Epithelial cell of prostate (primary cell): ENCODE data around the gene KDM2A.
"Not testable (repeated sequence)": the region's sequence is repeated elsewhere in the genome, so short reads cannot be mapped to it uniquely, and the experiment has no call there.

Source experiments
- DNase-seq: peaks from one replicate; pipeline ENCODE4 v3.0.0-alpha.2; 2011; ENCODE audit warnings: low read depth, low spot score
- H3K27ac ChIP-seq: fragments of 450-650 bp; 2 replicates; pipeline ENCODE4 v1.5.1; 2017; ENCODE audit warnings: mild to moderate bottlenecking

KDM2A gene

DNA sequence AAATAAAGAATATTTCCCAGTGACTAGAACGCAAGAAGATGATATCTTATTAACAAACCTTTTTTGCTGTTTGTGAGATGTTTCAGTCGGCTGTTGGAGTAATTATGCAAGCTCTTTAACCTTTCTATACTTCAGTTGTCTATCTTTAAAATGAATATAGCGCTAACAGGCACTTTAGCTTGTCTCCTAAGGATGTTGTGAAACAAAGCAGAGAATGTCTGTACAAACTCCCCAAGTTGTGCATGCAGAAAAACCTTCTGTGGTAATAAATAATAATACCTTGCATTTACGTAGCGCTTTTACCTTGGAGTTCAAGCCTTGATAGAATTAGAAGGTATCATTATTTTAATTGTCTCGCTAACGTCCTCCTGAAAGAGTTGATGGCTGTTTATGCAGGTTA, 1.9 kb upstream of the KDM2A start:
- no peak for DNase-seq
- H3K27ac ChIP-seq = no peak overlapping the region

DNA sequence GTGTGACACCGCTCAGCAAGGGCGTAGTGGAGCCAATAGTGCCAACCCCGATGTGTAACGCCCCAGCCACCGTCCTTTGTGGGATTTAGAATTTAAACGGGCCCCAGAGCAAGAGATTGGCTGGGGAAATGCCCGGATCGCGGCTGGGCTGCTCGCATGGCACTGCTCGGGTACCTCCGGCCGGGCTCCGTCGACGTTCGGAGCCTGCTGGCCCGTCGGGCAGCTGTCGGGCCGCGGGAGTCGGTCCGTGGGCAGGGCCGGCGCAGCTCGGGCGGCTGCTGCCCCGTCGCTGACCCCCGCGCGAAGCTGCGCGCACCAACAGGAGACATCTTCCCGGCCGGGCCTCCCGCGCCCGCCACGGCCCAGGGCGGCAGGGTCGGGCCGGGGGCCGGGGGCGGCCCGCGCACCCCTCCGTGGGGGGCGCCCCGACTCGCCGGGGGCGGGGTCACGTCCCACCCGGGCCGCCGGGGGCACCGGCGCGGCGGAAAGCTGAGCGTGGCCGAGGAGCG, 1.3 kb upstream of the KDM2A start:
- H3K27ac ChIP-seq = peak overlapping the region; percentile 83
- DNase-seq = no peak

DNA sequence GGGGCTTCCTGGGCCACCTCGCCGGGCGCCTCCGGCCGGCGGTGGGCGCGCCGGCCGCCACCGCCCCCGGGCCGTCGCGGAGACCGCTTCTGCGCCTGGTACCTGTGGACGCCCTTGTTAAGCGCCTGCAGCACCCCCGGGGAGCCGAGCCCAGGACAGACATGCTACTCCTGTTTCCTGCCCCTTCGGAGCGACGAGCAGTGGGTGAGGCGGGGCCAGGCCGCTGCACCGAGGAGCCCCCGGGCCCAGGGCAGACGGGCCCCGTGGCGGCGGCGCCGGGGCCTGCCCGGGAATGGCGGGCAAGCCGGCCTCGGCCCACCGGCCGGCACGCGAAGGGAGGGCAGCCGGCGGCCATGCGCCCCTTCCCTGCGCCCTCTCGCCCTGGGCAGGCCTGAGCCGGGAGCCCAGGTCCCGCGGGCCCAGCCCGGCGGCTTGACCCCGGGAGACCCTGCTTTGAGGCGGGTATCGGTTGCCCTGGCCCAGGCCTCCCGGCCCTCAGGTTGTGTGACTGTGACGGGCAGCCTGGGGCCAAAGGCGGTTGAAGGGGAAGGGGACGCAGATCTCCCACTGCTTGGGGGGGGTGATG, 789 bp upstream of the KDM2A start:
- peak overlapping the region; percentile 83 for H3K27ac ChIP-seq
- no peak for DNase-seq

DNA sequence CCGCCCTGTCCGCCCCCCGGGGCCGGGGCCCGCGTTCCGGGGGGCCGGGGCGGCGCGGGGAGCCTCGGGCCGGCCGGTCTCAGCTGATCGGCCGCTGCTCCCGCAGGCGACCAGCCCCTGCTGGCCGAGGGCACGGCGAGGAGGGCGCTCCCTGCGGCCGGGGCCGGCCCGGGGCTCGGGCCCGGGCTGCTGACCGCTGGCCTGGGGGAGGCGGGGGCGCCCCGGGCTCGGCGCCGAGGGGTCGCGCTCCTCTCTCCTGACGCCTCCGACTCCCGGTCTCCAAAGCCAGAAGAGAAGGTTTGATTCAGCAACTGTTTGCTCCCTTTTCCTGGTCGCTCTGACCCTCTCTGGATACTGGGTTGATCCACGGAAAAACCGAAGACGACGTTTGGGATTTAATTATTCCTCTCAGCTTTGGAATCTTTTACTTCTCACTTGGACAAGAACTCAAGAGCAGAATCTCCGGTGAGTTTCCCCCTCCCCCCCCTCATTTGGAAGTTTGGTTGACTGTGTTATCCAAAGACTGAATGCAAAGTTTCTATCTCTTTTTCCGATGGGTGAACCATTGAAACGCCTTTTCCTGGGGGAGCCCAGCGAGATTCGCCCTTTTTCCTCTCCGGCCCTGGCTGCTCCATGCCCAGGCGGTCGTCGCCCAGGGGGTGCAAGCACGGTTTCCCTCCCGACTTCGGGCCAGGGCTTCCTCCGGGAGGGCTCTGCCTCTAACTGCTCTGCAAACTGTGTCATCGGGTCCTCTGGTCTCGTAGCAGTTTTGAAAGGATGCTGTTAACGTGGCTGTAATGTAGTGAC, 725 bp downstream of the KDM2A start:
- no peak for DNase-seq
- peak overlapping the region; percentile 83 for H3K27ac ChIP-seq

DNA sequence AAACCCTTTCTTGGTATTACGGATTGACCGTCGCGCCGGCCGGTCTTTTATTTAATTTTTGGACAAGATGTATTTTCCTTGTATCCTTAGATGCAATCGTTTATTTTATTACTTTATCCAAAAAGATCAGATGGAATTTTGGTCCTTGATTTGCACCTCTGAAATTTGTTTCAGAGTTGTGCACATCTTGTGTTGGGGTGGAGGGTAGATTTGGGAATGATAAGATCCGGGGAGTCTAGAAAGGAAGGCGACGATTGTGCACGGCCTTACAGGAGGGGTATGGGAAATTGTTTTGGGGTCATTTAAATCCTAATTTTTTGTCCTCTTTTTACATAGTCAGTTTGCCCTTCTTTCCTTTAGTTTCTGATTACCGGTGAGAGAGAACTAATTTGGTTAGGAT, 1.4 kb downstream of the KDM2A start:
- H3K27ac ChIP-seq = peak overlapping the region; percentile 83
- DNase-seq = no peak

DNA sequence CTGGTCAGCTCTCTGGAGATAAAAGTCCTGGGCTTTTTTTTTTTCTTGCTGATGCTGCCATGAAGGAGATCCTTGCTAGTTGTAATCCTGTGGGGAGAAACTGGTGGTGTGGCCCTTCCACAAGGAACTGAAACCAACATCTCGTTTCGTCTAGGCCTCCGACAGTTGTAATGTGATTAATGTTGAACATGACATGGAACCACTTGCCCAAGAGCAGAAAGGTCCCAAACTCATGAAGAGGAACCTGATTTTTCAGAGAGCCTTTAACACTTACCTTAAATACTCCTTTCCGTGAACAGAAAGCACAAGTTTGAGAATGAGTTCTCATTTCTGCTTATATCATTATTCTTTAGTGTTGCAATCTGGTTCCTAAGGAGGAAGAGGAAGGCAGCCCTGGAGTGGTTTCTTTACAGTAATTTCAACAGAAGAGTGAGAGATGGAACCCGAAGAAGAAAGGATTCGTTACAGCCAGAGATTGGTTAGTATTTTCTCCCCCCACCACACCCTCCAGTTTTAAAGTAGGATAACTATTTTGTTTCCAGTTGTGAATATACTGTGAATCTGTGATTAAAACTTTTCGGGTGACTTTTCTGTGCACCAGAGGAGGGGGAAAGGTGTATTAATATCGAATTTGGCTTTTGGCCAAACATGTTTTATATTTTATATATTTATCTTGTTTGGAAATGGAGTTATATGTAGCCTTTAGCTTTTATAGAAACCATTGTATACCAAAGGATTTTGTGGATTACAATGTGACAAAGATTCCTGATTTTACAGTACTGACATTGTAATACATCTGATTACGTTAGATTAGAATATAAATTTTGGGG, 2.0 kb downstream of the KDM2A start:
- DNase-seq = peak; percentile 10
- peak overlapping the region; percentile 83 for H3K27ac ChIP-seq

DNA sequence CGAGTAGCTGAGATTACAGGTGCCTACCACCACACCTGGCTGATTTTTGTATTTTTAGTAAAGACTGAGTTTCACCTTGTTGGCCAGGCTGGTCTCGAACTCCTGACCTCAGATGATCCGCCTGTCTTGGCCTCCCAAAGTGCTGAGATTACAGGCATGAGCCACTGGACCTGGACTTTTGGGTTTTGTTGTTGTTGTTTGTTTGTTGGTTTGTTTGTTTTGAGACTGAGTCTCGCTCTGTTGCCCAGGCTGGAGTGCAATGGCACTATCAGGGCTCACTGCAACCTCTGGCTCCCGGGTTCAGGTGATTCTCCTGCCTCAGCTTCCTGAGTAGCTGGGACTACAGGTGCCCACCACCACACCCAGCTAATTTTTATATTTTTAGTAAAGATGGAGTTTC, 4.7 kb downstream of the KDM2A start:
- peak overlapping the region; percentile 14 for H3K27ac ChIP-seq

DNA sequence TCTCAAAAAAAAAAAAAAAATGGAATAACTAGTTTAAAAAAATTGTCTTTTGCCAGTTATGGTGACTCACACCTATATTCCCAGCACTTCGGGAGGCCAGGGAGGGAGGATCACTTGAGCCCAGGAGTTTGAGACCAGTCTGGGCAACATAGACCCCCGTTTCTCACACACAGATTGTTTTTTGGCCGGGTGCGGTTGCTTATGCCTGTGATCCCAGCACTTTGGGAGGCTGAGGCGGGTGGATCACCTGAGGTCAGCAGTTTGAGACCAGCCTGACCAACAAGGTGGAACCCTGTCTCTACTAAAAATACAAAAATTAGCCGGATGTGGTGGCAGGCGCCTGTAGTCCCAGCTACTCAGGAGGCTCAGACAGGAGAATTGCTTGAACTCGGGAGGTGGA, 7.2 kb downstream of the KDM2A start:
- H3K27ac ChIP-seq = peak overlapping the region; percentile 9
- not testable (repeated sequence) for DNase-seq

More for the DNA sequence above, 4.7 kb downstream of the KDM2A start:
- not testable (repeated sequence) for DNase-seq

DNA sequence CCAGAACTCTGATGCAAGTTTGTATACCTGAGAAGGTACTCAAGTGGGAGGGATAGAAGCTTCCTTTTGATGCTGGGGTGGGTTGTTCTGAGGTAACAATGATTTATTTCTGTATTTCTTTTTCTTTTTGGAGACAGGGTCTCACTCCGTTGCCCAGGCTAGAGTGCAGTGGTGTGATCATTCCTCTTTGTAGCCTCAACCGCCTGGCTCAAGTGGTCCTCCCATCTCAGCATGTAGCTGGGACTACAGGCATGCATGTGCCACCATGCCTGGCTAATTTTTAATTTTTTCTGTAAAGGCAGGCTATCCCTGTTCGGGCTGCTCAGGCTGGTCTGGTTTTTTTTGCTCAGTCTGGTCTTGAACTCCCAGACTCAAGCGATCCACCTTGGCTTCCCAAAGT, 7.9 kb downstream of the KDM2A start:
- H3K27ac ChIP-seq = no peak overlapping the region
- no peak for DNase-seq

DNA sequence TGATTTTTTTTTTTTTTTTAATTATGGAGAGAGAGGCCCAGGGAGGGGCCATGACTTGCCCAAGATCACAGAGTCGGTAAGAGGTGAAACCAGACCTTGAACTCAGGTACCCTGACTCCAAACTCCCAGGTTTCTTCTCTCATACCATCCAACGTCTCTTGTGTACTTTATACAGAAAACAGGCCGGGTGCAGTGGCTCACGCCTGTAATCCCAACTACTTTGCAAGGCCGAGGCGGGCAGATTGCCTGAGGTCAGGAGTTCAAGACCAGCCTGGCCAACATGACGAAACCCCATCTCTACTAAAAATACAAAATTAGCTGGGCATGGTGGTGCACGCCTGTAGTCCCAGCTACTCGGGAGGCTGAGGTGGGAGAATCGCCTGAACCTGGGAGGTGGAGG, 11.8 kb downstream of the KDM2A start:
- not testable (repeated sequence) for H3K27ac ChIP-seq, DNase-seq

DNA sequence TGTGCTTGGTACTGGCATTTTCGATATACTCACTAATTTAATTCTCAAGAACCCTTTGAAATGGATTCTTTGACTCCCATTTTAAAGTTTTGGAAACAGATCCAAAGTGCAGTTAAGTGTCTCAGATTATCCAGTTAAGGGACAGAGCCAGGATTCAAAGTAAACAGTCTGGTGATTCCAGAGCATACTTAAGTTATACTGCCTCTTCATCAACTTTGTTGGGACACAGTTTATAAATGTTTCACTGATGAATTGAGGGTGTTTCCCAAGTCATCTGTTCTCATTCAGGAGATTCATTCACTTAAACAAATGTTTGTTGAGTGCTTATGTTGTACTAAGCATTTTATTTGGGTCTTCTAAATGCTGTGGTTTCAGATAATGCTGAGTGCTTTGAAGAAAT, 17.1 kb downstream of the KDM2A start:
- no peak for DNase-seq
- H3K27ac ChIP-seq = no peak overlapping the region

DNA sequence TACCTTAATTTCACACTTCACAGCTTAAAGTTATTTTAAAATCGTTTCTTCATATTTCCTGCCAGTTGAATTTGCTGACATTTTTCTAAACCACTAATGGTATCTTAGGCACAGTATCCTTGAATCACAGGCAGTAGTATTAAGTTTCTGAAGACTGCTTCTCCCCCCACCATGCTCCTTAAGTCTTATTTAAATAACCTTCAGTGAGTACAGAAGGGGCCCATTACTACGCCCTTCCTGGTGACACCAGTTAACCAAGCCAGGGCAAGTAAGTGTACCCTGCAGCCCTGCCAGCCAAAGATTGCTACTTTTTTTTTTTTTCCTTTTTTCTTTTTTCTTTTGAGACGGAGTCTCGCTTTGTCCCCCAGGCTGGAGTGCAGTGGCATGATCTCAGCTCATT, 19.9 kb downstream of the KDM2A start:
- no peak overlapping the region for H3K27ac ChIP-seq
- DNase-seq = no peak

DNA sequence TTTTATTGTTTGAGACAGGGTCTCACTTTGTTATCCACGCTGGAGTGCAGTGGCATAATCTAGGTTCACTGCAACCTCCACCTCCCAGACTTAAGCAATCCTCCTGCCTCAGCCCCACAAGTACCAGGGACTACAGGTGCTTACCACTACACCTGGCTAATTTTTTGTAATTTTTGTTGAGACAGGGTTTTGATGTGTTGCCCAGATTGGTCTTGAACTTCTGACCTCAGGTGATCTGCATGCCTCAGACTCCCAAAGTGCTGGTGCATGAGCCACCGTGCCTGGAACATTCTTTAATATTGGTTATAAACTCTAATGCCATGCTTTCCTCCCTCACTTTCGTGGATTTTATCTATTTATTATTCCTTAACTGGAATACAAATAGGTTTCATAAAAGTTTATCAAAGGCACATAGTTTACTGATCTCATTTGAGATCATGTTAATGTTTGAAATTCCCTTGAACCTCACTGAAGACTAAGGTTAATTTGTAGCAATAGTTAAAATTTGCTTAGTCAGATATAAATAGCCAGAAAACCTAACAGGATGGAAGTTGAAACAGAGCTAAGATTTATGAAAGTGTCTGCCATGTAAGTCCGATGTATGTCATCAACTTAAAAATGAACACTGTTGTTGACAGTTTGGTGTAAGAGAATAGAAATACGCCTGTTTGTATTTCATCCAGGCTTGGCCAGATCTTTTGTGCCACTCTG, 27.6 kb downstream of the KDM2A start:
- no peak for DNase-seq
- no peak overlapping the region for H3K27ac ChIP-seq

DNA sequence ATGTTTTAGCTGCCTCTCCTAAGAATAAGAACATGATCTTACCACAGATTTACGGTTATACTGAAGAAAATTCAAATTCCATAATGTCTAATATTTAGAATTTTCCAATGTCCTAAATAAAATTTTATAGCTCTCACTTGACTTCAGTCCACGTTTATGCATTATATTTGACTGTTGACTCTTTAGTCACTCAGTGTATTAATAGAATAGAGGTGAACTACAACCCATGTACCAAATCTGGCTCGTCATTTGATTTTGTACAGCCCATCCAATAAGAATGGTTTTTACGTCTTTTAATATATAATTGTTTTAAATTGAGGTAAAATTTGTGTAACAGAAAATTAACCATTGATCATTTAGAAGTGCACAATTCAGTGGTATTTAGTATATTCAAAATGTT, 34.9 kb downstream of the KDM2A start:
- no peak overlapping the region for H3K27ac ChIP-seq
- DNase-seq = no peak

DNA sequence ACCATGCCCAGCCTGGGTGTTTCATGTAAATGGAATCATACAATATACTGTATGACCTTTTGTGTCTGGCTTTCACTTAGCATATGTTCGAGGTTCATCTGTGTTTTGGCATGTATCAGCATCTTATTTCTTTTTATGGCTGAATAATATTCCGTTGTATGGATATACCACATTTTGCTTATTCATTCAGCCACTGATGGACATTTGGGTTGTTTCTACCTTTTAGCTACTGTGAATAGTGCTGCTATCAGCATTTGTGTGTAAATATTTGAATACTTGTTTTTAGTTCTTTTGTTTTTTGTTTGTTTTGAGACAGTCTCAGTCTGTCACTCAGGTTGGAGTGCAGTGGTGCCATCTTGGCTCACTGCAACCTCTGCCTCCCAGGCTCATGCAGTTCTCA, 35.7 kb downstream of the KDM2A start:
- DNase-seq = no peak
- no peak overlapping the region for H3K27ac ChIP-seq

DNA sequence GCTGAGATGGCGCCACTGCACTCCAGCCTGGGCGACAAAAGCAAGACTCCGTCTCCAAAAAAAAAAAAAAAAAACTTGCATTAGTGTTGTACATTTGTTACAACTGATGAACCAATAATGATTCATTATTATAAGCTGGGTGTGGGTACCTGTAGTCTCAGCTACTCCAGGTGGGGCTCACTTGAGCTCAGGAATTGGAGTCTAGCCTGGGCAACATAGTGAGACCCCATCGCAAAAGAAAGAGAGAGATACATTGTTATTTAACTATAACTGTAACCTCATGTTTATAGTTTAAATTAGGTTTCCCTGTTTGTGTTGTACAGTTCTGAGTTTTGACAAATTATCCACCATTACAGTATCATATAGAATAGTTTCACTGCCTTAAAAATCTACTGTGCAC, 38.6 kb downstream of the KDM2A start:
- H3K27ac ChIP-seq = no peak overlapping the region
- no peak for DNase-seq

DNA sequence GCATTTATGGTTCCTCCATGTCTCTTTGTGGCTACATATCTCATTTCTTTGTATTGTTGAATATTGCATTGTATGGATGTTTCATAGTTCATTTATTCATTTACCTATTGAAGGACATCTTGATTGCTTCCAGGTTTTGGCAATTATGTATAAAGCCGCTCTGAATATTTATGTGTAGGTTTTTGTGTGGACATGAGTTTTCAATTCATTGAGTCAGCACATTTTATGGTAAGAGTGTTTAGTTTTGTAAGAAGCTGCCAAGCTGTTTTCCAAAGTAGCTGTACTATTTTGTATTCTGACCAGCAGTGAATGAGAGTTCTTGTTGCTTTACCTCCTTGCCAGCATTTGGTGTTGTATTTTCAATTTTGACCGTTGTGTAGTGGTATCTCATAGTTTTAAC, 39.2 kb downstream of the KDM2A start:
- H3K27ac ChIP-seq = no peak overlapping the region
- DNase-seq = no peak

DNA sequence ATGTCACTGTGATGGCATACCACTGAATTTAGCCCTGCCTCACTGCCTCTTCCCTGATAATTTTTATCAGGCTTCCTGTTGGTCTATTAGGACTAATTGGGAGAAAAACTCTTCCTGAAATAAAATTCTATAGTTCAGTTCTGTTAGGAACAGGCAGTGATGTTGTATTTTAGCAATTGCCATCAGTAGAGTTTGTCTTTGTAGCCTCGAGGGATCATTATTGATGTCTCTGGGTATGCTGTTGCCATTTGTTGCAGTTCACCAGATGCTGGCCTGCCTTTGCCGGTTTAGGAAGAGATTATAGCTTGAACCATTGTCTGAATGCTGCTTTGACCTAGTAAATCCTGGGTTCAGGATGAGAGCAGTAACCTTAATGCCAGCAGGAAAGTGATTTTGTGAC, 41.0 kb downstream of the KDM2A start:
- no peak for DNase-seq
- H3K27ac ChIP-seq = no peak overlapping the region

DNA sequence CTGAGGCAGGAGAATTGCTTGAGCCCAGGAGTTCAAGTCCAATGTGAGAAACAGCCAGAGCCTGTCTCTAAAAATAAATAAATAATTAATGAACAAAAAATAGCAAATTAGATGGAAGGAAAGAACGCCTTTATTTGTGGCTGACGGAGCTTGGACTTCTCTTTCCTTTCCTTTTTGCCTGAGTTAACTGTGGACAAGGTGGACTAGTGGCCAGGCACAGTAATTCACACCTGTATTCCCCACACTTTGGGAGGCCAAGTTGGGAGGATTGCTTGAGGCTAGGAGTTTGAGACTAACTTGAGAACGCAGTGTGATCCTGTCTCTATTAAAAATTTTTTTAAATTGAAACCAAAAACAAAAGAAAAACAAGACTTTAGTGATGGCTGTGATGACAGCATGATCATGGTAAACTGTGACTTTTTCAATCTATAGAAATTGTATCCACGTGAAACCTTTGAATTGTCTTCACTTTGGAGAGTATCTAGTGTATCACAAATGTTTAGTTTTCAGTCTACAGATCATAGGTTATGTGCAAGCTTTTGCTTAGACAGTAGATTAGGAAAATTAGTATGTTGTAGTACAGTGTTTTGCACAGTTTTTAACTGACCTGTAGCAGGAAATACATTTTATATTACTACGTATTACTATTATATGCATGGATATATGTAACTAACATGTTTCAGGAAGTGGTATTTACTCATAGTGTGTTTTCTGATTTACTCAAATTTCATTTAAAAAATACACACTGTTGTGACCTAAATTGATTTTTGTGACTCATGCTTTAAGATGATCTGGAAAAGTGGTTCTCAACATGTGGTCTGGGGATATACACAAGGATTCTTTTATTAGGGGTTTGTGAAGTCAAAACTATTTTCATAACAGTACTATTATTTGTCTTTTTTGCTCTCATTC, 42.1 kb downstream of the KDM2A start:
- no peak overlapping the region for H3K27ac ChIP-seq
- no peak for DNase-seq
